T-helper 22 cell (primary cell): ENCODE results near the gene LRBA.
"Not testable (repeated sequence)": the region's sequence is repeated elsewhere in the genome, so short reads cannot be mapped to it uniquely, and the experiment has no call there.

Source experiments
- DNase-seq: peaks from one replicate; pipeline ENCODE4 v3.0.0-alpha.2; 2020; ENCODE audit warnings: low read depth

LRBA gene

GRCh38 chr4:151014521-151015458 lies at the start of gene LRBA:
TSS of gene LRBA (minus strand) at chr4:151015284. CDS start at chr4:151014642, 642 bp downstream.
- peak; percentile 75 for DNase-seq

GRCh38 chr4:151063143-151063542 lies 48.1 kb upstream of the LRBA start:
- not testable (repeated sequence) for DNase-seq

GRCh38 chr4:151055539-151055938 lies 40.5 kb upstream of the LRBA start:
- DNase-seq, result no peak

- DNase-seq, result no peak
These were observed 37.7 kb upstream of the LRBA start for GRCh38 chr4:151052785-151053184.

- DNase-seq, result no peak
These were observed 34.4 kb upstream of the LRBA start for GRCh38 chr4:151049430-151049884.

GRCh38 chr4:151048913-151049312 lies 33.8 kb upstream of the LRBA start:
- no peak for DNase-seq

GRCh38 chr4:151046609-151047008 lies 31.5 kb upstream of the LRBA start:
- DNase-seq, result no peak

- DNase-seq, result no peak
These were observed 30.8 kb upstream of the LRBA start for GRCh38 chr4:151045907-151046306.

GRCh38 chr4:151043803-151044515 lies 28.9 kb upstream of the LRBA start:
- no peak for DNase-seq

- no peak for DNase-seq
These were observed 24.6 kb upstream of the LRBA start for GRCh38 chr4:151039733-151040132.

GRCh38 chr4:151038452-151039157 lies 23.5 kb upstream of the LRBA start:
- DNase-seq, result no peak

- no peak for DNase-seq
These were observed 20.8 kb upstream of the LRBA start for GRCh38 chr4:151035911-151036310.

GRCh38 chr4:151035328-151035727 lies 20.2 kb upstream of the LRBA start:
- DNase-seq, result no peak

GRCh38 chr4:151034829-151035228 lies 19.7 kb upstream of the LRBA start:
- no peak for DNase-seq

- no peak for DNase-seq
These were observed 16.9 kb upstream of the LRBA start for GRCh38 chr4:151031831-151032605.

- DNase-seq, result no peak
These were observed 14.5 kb upstream of the LRBA start for GRCh38 chr4:151029537-151029936.

- not testable (repeated sequence) for DNase-seq
These were observed 13.9 kb upstream of the LRBA start for GRCh38 chr4:151029006-151029405.

GRCh38 chr4:151025759-151026158 lies 10.7 kb upstream of the LRBA start:
- DNase-seq, result no peak

- DNase-seq, result no peak
These were observed 7.5 kb upstream of the LRBA start for GRCh38 chr4:151022586-151022985.

- no peak for DNase-seq
These were observed 6.7 kb upstream of the LRBA start for GRCh38 chr4:151021637-151022334.
